HG02943 (cell line): ENCODE results near the gene BTNL2.
"Not testable (repeated sequence)": the region's sequence is repeated elsewhere in the genome, so short reads cannot be mapped to it uniquely, and the experiment has no call there.

Experiments used
- ATAC-seq: cut with Tn5 transposase; IDR thresholded peaks from one replicate; pipeline ENCODE4 v1.9.1; 2021; ENCODE audit warnings: mild to moderate bottlenecking, low read depth, moderate library complexity; ENCODE audit not compliant: unreplicated experiment

Gene BTNL2

GRCh38 chr6:32406857-32407256 is at the start of gene BTNL2:
Gene BTNL2, minus strand, starts transcription at chr6:32407181. Its CDS starts 58 bp downstream, at chr6:32407123.
- no peak for ATAC-seq

- ATAC-seq, result no peak
Observed at GRCh38 chr6:32449088-32449736, 42.2 kb upstream of the BTNL2 start.

- ATAC-seq, result no peak
Observed at GRCh38 chr6:32447932-32448331, 41.0 kb upstream of the BTNL2 start.

- ATAC-seq, result no peak
Observed at GRCh38 chr6:32445321-32445854, 38.4 kb upstream of the BTNL2 start.

GRCh38 chr6:32444433-32444832 is 37.5 kb upstream of the BTNL2 start:
- ATAC-seq, result no peak

GRCh38 chr6:32442977-32443552 is 36.1 kb upstream of the BTNL2 start:
- ATAC-seq, result no peak

- ATAC-seq, result no peak
Observed at GRCh38 chr6:32442243-32442667, 35.3 kb upstream of the BTNL2 start.

- ATAC-seq, result no peak
Observed at GRCh38 chr6:32439602-32440214, 32.7 kb upstream of the BTNL2 start, which contains the start of gene HLA-DRA. Gene HLA-DRA, plus strand, starts transcription at chr6:32439887. Its CDS starts 64 bp downstream, at chr6:32439951.

- ATAC-seq, result no peak
Observed at GRCh38 chr6:32439139-32439538, 32.2 kb upstream of the BTNL2 start.

- no peak for ATAC-seq
Observed at GRCh38 chr6:32436995-32437836, 30.2 kb upstream of the BTNL2 start.

- no peak for ATAC-seq
Observed at GRCh38 chr6:32436186-32436585, 29.2 kb upstream of the BTNL2 start.

GRCh38 chr6:32433950-32434349 is 27.0 kb upstream of the BTNL2 start:
- ATAC-seq, result not testable (repeated sequence)

- ATAC-seq, result no peak
Observed at GRCh38 chr6:32432050-32432450, 25.1 kb upstream of the BTNL2 start.

- ATAC-seq, result no peak
Observed at GRCh38 chr6:32431142-32431541, 24.2 kb upstream of the BTNL2 start.

GRCh38 chr6:32430179-32430578 is 23.2 kb upstream of the BTNL2 start:
- no peak for ATAC-seq

GRCh38 chr6:32427934-32428474 is 21.0 kb upstream of the BTNL2 start:
- ATAC-seq, result no peak

- no peak for ATAC-seq
Observed at GRCh38 chr6:32427218-32427617, 20.2 kb upstream of the BTNL2 start.

- no peak for ATAC-seq
Observed at GRCh38 chr6:32426338-32426737, 19.4 kb upstream of the BTNL2 start.

- ATAC-seq, result no peak
Observed at GRCh38 chr6:32424589-32425300, 17.8 kb upstream of the BTNL2 start.

GRCh38 chr6:32416036-32416435 is 9.1 kb upstream of the BTNL2 start:
- ATAC-seq, result no peak
